Endothelial cell of umbilical vein (primary cell): ENCODE data around the gene CDC25C. TPM values are rescaled to one million over a fixed set of nuclear protein-coding genes. Genes with fewer than 3 reads are reported as not detected.

Experiments
- BruUV-seq: library from RNA; stranded (reverse); fragments of 400-500 nt; replicated peaks from 2 replicates; lab custom pipeline; 2021; lab: Mats Ljungman, UMichigan
- CTCF ChIA-PET: fragments of 300-600, 350-600 bp; sonication (Branson Sonifier 250); formaldehyde crosslinking; loops from one replicate; lab custom pipeline; 2021; ENCODE audit warnings: antibody characterized with exemption, inconsistent platforms; lab: Charles Lee
- POLR2A ChIA-PET: fragments of 300-600, 350-600 bp; sonication (Branson Sonifier 250); formaldehyde crosslinking; loops from one replicate; lab custom pipeline; 2021; ENCODE audit warnings: antibody characterized with exemption, inconsistent platforms; lab: Charles Lee
- DNase-seq: peaks from one replicate; pipeline ENCODE4 v3.0.0-alpha.2; 2011; ENCODE audit warnings: low read depth, low spot score
- FAIRE-seq: peaks from 2 replicates; lab custom pipeline; 2011; peaks lifted over from hg19 to GRCh38; lab: Jason Lieb, UNC
- H2AFZ ChIP-seq: 2 replicates; pipeline ENCODE4 v1.6.0; 2012; ENCODE audit warnings: low read depth, low read length, control low read depth, inconsistent platforms
- H3K27ac ChIP-seq: 2 replicates; pipeline ENCODE4 v1.5.1; 2011; ENCODE audit warnings: low read depth, mild to moderate bottlenecking, control low read depth, low read length, moderate library complexity; ENCODE audit not compliant: insufficient read depth
- H3K27me3 ChIP-seq, 2 experiments: 2 replicates each; pipeline versions ENCODE4 v1.6.0 to v1.6.1; 2011; ENCODE audit warnings: low read length in 2 of 2, mixed read lengths in 1 of 2; ENCODE audit not compliant: control insufficient read depth in 2 of 2, insufficient read depth in 2 of 2
- H3K36me3 ChIP-seq, 2 experiments: 2 replicates in 1 of 2; 3 replicates in 1 of 2; pipeline ENCODE4 v1.5.1; 2011; ENCODE audit warnings: low read length in 2 of 2, mild to moderate bottlenecking in 1 of 2, moderate library complexity in 1 of 2; ENCODE audit not compliant: control insufficient read depth in 2 of 2, insufficient read depth in 2 of 2; ENCODE audit errors: extremely low read depth in 1 of 2
- H3K4me1 ChIP-seq: 3 replicates; pipeline ENCODE4 v1.5.1; 2011; ENCODE audit warnings: mild to moderate bottlenecking, low read length; ENCODE audit not compliant: control insufficient read depth, insufficient read depth; ENCODE audit errors: extremely low read depth
- H3K4me2 ChIP-seq: 2 replicates; pipeline ENCODE4 v1.6.1; 2011; ENCODE audit warnings: low read length, control low read depth, mixed read lengths; ENCODE audit not compliant: insufficient read depth
- H3K4me3 ChIP-seq, 3 experiments: fragments of 200-600 bp in 1 of 3; sonication (generic), shearing (Covaris generic) in 1 of 3; replicated peaks in 1 of 3; 2 replicates each; pipeline ENCODE4 v1.5.1; 2011 to 2016; ENCODE audit warnings: control low read depth in 3 of 3, low read length in 3 of 3, mild to moderate bottlenecking in 2 of 3, inconsistent platforms in 1 of 3, low read depth in 1 of 3, moderate library complexity in 1 of 3; ENCODE audit not compliant: insufficient read depth in 1 of 3
- H3K79me2 ChIP-seq: 2 replicates; pipeline ENCODE4 v1.6.0; 2012; ENCODE audit warnings: low read length, inconsistent platforms; ENCODE audit not compliant: control insufficient read depth, insufficient read depth
- H3K9ac ChIP-seq: replicated peaks from 2 replicates; pipeline ENCODE3; 2011; ENCODE audit warnings: low read length, control low read depth; ENCODE audit not compliant: insufficient read depth; ENCODE audit errors: extremely low read depth
- H3K9me1 ChIP-seq: replicated peaks from 3 replicates; pipeline ENCODE4 v1.6.0; 2011; ENCODE audit warnings: mild to moderate bottlenecking, low read length; ENCODE audit not compliant: control insufficient read depth, insufficient read depth; ENCODE audit errors: extremely low read depth
- H3K9me3 ChIP-seq: replicated peaks from 2 replicates; pipeline ENCODE4 v1.5.1; 2012; ENCODE audit warnings: low read length, inconsistent platforms; ENCODE audit not compliant: control insufficient read depth, insufficient read depth
- H4K20me1 ChIP-seq: replicated peaks from 2 replicates; pipeline ENCODE3; 2011; ENCODE audit warnings: mild to moderate bottlenecking, low read length; ENCODE audit not compliant: control insufficient read depth, insufficient read depth; ENCODE audit errors: extremely low read depth
- CTCF ChIP-seq, 2 donors: IDR thresholded peaks; 1 replicate in 1 of 2; 2 replicates in 1 of 2; pipeline ENCODE4 v1.5.1; 2011; ENCODE audit warnings: low read length in 2 of 2, mild to moderate bottlenecking in 2 of 2, moderate library complexity in 2 of 2, control low read depth in 1 of 2, inconsistent platforms in 1 of 2, low read depth in 1 of 2; ENCODE audit not compliant: insufficient read depth in 1 of 2; ENCODE audit errors: extremely low read depth in 1 of 2
- EZH2 ChIP-seq: IDR thresholded peaks from 2 replicates; pipeline ENCODE4 v1.6.1; 2012; ENCODE audit warnings: borderline replicate concordance, low read depth, mild to moderate bottlenecking, moderate library complexity, low read length, inconsistent platforms; ENCODE audit not compliant: severe bottlenecking
- FOS ChIP-seq: IDR thresholded peaks from 2 replicates; pipeline ENCODE4 v1.6.1; 2011; ENCODE audit warnings: mild to moderate bottlenecking, low read length, moderate library complexity, borderline replicate concordance; ENCODE audit not compliant: insufficient read depth
- GATA2 ChIP-seq: IDR thresholded peaks from 2 replicates; pipeline ENCODE4 v1.7.0; 2011; ENCODE audit warnings: low read depth, mild to moderate bottlenecking, moderate library complexity, mixed read lengths, low read length; ENCODE audit not compliant: insufficient read length, insufficient read depth
- JUN ChIP-seq: IDR thresholded peaks from 2 replicates; pipeline ENCODE4 v1.6.1; 2011; ENCODE audit warnings: borderline replicate concordance, low read depth; ENCODE audit not compliant: insufficient read length, insufficient read depth
- MAX ChIP-seq: IDR thresholded peaks from 2 replicates; pipeline ENCODE4 v1.6.1; 2011; ENCODE audit not compliant: insufficient read depth, insufficient read length
- MYC ChIP-seq: IDR thresholded peaks from one replicate; pipeline ENCODE4 v1.6.1; 2011; ENCODE audit warnings: mild to moderate bottlenecking, low read depth, low read length
- POLR2A ChIP-seq: IDR thresholded peaks from 2 replicates; pipeline ENCODE4 v1.6.1; 2012; ENCODE audit warnings: low read depth, mild to moderate bottlenecking, control low read depth, low read length
- POLR2AphosphoS5 ChIP-seq: IDR thresholded peaks from 2 replicates; pipeline ENCODE4 v1.6.1; 2012; ENCODE audit warnings: low read depth, mild to moderate bottlenecking, control low read depth, low read length, moderate library complexity; ENCODE audit not compliant: insufficient read depth
- dilution Hi-C: fragments of 300-500 bp; cut with MboI; formaldehyde crosslinking; loops from one replicate; pipeline ENCODE4 v1.15.0; 2019; ENCODE audit warnings: low sequenced_read_pairs; ENCODE audit not compliant: extremely low pct_ligation_motif_present
- intact Hi-C: fragments of 100-400 bp; cut with micrococcal nuclease; formaldehyde crosslinking; loops from one replicate; pipeline ENCODE4 v1.10.0; 2022
- polyA plus RNA-seq, 4 experiments: library from polyadenylated mRNA; depleted of rRNA in 3 of 4; stranded (reverse) in 3 of 4; unstranded in 1 of 4; fragments of >200 nt; gene quantifications; 2 replicates each; pipeline versions ENCODE4 v1.2.1 to v1.2.3, GENCODE V29; 2011 to 2012; ENCODE audit warnings: missing spikeins in 1 of 4
- total RNA-seq: library from RNA; stranded (reverse); gene quantifications from 2 replicates; pipeline ENCODE4 v1.2.3, GENCODE V29; 2021

Gene CDC25C
- total and polyA plus RNA-seq, 2 donors (not counting 3 experiments of a cell fraction or from before 2014, with no cell fraction given): 8.1 to 13.6 TPM

DNA sequence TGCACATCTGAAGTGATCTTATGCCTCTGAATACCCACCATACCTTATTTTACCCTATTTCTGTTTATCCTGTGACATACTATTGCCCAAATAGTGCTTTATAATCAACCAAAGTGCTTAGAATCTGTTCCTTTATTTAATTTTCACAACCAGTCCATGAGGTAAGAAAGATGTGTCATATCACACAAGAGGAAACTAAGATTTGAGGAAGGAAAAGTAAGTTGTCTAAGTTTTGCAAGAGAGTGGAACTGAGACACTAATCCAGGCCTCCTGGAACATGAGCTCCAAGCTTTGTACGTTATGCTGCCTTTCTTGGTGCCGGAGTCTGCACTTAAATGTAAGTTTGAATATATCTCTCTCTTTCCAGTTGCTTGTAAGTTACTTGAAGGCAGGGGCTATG, 38.1 kb upstream of the CDC25C start:
- peak overlapping the region; percentile 39 for H3K27ac ChIP-seq
- peak; percentile 20 for DNase-seq
- no peaks in the 10 kb centered on the region for H3K9me3 ChIP-seq
- no peaks in the 10 kb centered on the region for H3K36me3 ChIP-seq
- TF ChIP-seq POLR2A: no peak
- no peak for TF ChIP-seq EZH2
- TF ChIP-seq JUN: no peak
- TF ChIP-seq FOS: no peak
- no peak for TF ChIP-seq MAX
- no peak for TF ChIP-seq MYC
- no peak for TF ChIP-seq GATA2
- TF ChIP-seq CTCF (IDR thresholded peaks at IDR 0.05; ENCODE audit: extremely low read depth in 1 of 2, insufficient read depth in 1 of 2, low read depth in 1 of 2, low read length in 2 of 2): no peak
- TF ChIP-seq POLR2AphosphoS5: no peak
- dilution Hi-C loops (no loop called here), intact Hi-C loops (loop anchor here (2.0 kb wide), 1 partner anchor 17 kb away; the partner anchor contains the start of gene KDM3B)
- H4K20me1 ChIP-seq: peaks cover 3% of the 10 kb centered on the region
- no peak overlapping the region for H3K4me3 ChIP-seq
- POLR2A ChIA-PET: interaction anchor here (1.7 kb wide), 1 partner anchor 31 kb away, joined by 8 read pairs; the partner anchor contains the start of gene FAM53C
- no TSS peak for BruUV-seq
- H3K9me1 ChIP-seq: no peaks in the 10 kb centered on the region
- H2AFZ ChIP-seq: no peak overlapping the region
- CTCF ChIA-PET: interaction anchor here (1.1 to 6.6 kb wide), 2 partner anchors 16 to 69 kb away, joined by 4 to 71 read pairs; partner anchors contain the start of genes KDM3B and REEP2
- no peaks in the 10 kb centered on the region for H3K27me3 ChIP-seq
- FAIRE-seq: no peak
- peak overlapping the region; percentile 61 for H3K4me2 ChIP-seq
- H3K4me1 ChIP-seq: peaks cover 20% of the 10 kb centered on the region
- H3K79me2 ChIP-seq: peaks cover 55% of the 10 kb centered on the region
- H3K9ac ChIP-seq: no peak overlapping the region
